ENCODE results near the gene DIP2C. TPM values are rescaled to one million over a fixed set of nuclear protein-coding genes. Genes with fewer than 3 reads are reported as not detected.

The DIP2C gene
- polyA plus RNA-seq, 3 donors = 0.11 TPM; not detected in 2

DNA sequence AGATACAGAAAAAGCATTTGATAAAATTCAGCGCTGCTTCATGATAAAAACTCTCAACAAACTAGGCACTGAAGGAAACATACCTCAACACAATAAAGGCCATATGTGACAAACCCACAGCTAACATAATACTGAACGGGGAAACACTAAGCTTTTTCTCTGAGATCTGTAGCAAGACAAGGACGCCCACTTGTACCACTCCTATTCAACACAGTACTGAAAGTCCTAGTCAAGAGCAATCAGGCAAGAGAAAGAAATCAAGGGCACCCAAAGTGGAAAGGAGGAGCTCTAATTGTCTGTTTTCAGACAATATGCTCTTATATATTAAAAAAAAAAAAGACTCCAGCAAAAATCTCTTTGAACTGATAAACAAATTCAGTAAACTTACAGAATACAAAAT, 13.3 kb downstream of the DIP2C start:
- WGBS (ENCODE audit: insufficient coverage) = 100% methylated on average over 1 of the region's 3 CpGs
- Mint-ChIP-seq H3K27ac (no peak overlapping the region), H3K4me1 (no peaks in the 10 kb centered on the region), H3K36me3 (no peaks in the 10 kb centered on the region), H3K27me3 (ENCODE audit: low read depth in 3 of 3) (peaks cover 8 to 22% (median 12%) of the 10 kb centered on the region in 3 donors), H3K9me3 (peaks cover under 1 to 11% (median 3%) of the 10 kb centered on the region in 7 donors), H3K4me3 (no peak overlapping the region)
- no peak overlapping the region for H2AFZ ChIP-seq (ENCODE audit: insufficient read depth, low read depth, low read length, poor library complexity, severe bottlenecking)
- TF ChIP-seq, protein P1, sequence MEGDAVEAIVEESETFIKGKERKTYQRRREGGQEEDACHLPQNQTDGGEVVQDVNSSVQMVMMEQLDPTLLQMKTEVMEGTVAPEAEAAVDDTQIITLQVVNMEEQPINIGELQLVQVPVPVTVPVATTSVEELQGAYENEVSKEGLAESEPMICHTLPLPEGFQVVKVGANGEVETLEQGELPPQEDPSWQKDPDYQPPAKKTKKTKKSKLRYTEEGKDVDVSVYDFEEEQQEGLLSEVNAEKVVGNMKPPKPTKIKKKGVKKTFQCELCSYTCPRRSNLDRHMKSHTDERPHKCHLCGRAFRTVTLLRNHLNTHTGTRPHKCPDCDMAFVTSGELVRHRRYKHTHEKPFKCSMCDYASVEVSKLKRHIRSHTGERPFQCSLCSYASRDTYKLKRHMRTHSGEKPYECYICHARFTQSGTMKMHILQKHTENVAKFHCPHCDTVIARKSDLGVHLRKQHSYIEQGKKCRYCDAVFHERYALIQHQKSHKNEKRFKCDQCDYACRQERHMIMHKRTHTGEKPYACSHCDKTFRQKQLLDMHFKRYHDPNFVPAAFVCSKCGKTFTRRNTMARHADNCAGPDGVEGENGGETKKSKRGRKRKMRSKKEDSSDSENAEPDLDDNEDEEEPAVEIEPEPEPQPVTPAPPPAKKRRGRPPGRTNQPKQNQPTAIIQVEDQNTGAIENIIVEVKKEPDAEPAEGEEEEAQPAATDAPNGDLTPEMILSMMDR (IDR thresholded peaks at IDR 0.05) = no peak
- DNase-seq = no peak
- no peak overlapping the region for H3K4me2 ChIP-seq (replicated peaks; ENCODE audit: extremely low read depth, low read length, poor library complexity, severe bottlenecking)
- no peaks in the 10 kb centered on the region for H3K27me3 ChIP-seq (ENCODE audit: control insufficient read depth in 2 of 2, insufficient read depth in 2 of 2, low read length in 2 of 2)
- H3K4me3 ChIP-seq (replicated peaks in 1 of 3; ENCODE audit: low read depth in 2 of 3, low read length in 3 of 3) = no peak overlapping the region
- H3K9me3 ChIP-seq (replicated peaks in 1 of 2; ENCODE audit: control insufficient read depth in 1 of 2, insufficient read depth in 1 of 2, low read length in 2 of 2) = no peaks in the 10 kb centered on the region
- no peaks in the 10 kb centered on the region for H3K36me3 ChIP-seq (replicated peaks in 1 of 2; ENCODE audit: control insufficient read depth in 1 of 2, insufficient read depth in 2 of 2, low read length in 2 of 2)
- H3K79me2 ChIP-seq (ENCODE audit: insufficient read depth, low read length) = no peaks in the 10 kb centered on the region
- H3K27ac ChIP-seq (ENCODE audit: low read depth in 1 of 2, low read length in 2 of 2) = no peak overlapping the region
- no peaks in the 10 kb centered on the region for H4K20me1 ChIP-seq (ENCODE audit: insufficient read depth, low read length)
- no peak overlapping the region for H3K9ac ChIP-seq (ENCODE audit: insufficient read depth, low read length, poor library complexity, severe bottlenecking)
- intact Hi-C loops (cut with micrococcal nuclease) = no loop called here
- H3K4me1 ChIP-seq (ENCODE audit: control insufficient read depth in 1 of 2, insufficient read depth in 2 of 2, low read length in 2 of 2) = no peaks in the 10 kb centered on the region

DNA sequence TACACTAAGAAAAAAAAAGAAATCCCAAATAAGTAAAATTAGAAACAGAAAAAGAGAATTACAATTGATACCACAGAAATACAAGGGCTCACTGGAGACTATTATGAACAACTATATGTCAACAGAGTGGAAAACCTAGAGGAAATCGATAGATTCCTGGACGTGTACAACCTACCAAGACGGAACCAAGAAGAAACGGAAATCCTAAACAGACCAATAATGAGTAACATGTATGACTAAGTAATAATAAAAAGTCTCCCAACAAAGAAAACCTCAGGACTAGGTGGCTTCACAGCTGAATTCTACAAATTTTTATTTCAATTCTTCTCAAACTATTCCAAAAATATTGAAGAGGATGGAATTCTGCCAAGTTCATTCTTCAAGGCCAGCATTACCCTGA, 13.9 kb downstream of the DIP2C start:
- Histone ChIP-seq H3K36me3 (replicated peaks in 1 of 2; ENCODE audit: control insufficient read depth in 1 of 2, insufficient read depth in 2 of 2, low read length in 2 of 2) (no peaks in the 10 kb centered on the region), H3K9me3 (replicated peaks in 1 of 2; ENCODE audit: control insufficient read depth in 1 of 2, insufficient read depth in 1 of 2, low read length in 2 of 2) (peaks cover 0 to 3% of the 10 kb centered on the region in 2 donors), H3K4me1 (ENCODE audit: control insufficient read depth in 1 of 2, insufficient read depth in 2 of 2, low read length in 2 of 2) (no peaks in the 10 kb centered on the region), H3K79me2 (ENCODE audit: insufficient read depth, low read length) (no peaks in the 10 kb centered on the region), H3K27ac (ENCODE audit: low read depth in 1 of 2, low read length in 2 of 2) (no peak overlapping the region), H3K4me3 (replicated peaks in 1 of 3; ENCODE audit: low read depth in 2 of 3, low read length in 3 of 3) (no peak overlapping the region), H2AFZ (ENCODE audit: insufficient read depth, low read depth, low read length, poor library complexity, severe bottlenecking) (no peak overlapping the region), H3K27me3 (ENCODE audit: control insufficient read depth in 2 of 2, insufficient read depth in 2 of 2, low read length in 2 of 2) (no peaks in the 10 kb centered on the region), H4K20me1 (ENCODE audit: insufficient read depth, low read length) (no peaks in the 10 kb centered on the region), H3K9ac (ENCODE audit: insufficient read depth, low read length, poor library complexity, severe bottlenecking) (no peak overlapping the region), H3K4me2 (replicated peaks; ENCODE audit: extremely low read depth, low read length, poor library complexity, severe bottlenecking) (no peak overlapping the region)
- TF ChIP-seq, protein P1 (IDR thresholded peaks at IDR 0.05) = no peak
- intact Hi-C loops (cut with micrococcal nuclease) = no loop called here
- no peaks in the 10 kb centered on the region for H3K4me1 Mint-ChIP-seq
- H3K27me3 Mint-ChIP-seq (ENCODE audit: low read depth in 3 of 3) = peaks cover 8 to 22% (median 12%) of the 10 kb centered on the region in 3 donors
- peaks cover 2 to 11% (median 5%) of the 10 kb centered on the region in 7 donors for H3K9me3 Mint-ChIP-seq
- no peaks in the 10 kb centered on the region for H3K36me3 Mint-ChIP-seq
- no peak for DNase-seq
- WGBS (ENCODE audit: insufficient coverage) = no CpG with 5 or more reads among the region's 4 CpGs
- H3K27ac Mint-ChIP-seq = no peak overlapping the region
- H3K4me3 Mint-ChIP-seq = no peak overlapping the region

Measured in CD14-positive monocyte (primary cell).